Measurements from ENCODE around the gene TMEM179. TPM values are rescaled to one million over a fixed set of nuclear protein-coding genes. Genes with fewer than 3 reads are reported as not detected.

Gene TMEM179
- total RNA-seq, 4 donors from 2014 or later = 1.1 to 10.5 (median 1.4) TPM; not detected in 1

DNA sequence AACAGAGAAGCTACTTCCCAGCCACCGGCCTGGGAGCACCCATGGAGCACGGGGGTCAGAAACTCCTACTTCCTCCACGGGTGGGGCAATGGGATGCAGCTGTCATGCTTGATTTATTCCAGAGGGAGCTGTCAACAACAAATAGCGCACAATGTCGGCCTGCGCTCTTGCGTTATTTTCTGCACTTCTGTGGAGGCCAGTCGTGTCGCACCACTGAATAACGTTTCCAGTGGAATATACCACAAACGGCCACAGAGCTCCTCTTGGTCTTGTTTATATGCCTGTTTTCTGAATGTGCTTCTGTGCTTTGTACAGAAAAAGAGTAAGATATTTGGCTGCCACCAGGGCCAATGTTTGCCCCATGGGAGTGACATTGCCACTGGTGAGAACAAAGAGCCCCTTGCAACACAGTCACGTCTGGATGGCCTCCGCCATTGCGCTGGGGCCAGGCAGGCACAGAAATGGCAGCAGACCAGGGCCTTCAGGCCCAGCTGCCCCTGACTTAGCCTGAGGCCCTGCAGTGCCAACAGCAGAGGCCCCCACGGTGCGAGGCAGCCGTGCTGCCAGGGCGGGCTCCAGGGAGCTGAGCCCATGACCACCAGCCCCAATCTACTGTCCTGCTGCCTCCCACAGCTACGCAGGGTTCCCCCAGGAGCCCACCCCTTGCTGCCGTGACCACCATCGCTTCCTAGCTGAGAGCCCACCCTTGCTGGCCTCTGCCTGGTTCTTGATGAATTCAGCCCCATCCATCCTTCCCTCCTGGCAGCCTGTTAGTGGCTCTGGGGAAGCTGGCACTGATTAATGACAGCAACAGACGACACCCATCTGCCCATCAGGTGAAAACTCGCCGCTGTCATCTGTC is 28.9 kb upstream of the TMEM179 start:
- Histone ChIP-seq H3K4me3 (no peak overlapping the region), H3K27me3 (peaks cover 54% of the 10 kb centered on the region), H3K9me3 (peaks cover 0 to 7% of the 10 kb centered on the region in 2 donors), H3K4me1 (no peaks in the 10 kb centered on the region), H3K27ac (no peak overlapping the region), H3K36me3 (no peaks in the 10 kb centered on the region)
- intact Hi-C loops (cut with DNase I; ENCODE audit: low total_unique reads) = no loop called here
- DNase-seq = no peak
- in situ Hi-C loops (cut with MboI; ENCODE audit: low pct_ligation_motif_present in 1 of 4, low pct_unique_long_range_greater_than_20kb in 1 of 4, low sequenced_read_pairs in 3 of 4) = no loop called here
- 79% methylated on average over 23 of the region's 24 CpGs; no CpG with 5 or more reads in 1 of the 2 donors for WGBS, 2 donors (ENCODE audit: low coverage in 1 of 2)
- TF ChIP-seq POLR2AphosphoS5 (IDR thresholded peaks at IDR 0.05) (no peak), EP300 (IDR thresholded peaks at IDR 0.05; ENCODE audit: low read depth) (no peak), POLR2A (IDR thresholded peaks at IDR 0.05) (no peak)
- TF ChIP-seq, protein P1, sequence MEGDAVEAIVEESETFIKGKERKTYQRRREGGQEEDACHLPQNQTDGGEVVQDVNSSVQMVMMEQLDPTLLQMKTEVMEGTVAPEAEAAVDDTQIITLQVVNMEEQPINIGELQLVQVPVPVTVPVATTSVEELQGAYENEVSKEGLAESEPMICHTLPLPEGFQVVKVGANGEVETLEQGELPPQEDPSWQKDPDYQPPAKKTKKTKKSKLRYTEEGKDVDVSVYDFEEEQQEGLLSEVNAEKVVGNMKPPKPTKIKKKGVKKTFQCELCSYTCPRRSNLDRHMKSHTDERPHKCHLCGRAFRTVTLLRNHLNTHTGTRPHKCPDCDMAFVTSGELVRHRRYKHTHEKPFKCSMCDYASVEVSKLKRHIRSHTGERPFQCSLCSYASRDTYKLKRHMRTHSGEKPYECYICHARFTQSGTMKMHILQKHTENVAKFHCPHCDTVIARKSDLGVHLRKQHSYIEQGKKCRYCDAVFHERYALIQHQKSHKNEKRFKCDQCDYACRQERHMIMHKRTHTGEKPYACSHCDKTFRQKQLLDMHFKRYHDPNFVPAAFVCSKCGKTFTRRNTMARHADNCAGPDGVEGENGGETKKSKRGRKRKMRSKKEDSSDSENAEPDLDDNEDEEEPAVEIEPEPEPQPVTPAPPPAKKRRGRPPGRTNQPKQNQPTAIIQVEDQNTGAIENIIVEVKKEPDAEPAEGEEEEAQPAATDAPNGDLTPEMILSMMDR (IDR thresholded peaks at IDR 0.05) = no peak

DNA sequence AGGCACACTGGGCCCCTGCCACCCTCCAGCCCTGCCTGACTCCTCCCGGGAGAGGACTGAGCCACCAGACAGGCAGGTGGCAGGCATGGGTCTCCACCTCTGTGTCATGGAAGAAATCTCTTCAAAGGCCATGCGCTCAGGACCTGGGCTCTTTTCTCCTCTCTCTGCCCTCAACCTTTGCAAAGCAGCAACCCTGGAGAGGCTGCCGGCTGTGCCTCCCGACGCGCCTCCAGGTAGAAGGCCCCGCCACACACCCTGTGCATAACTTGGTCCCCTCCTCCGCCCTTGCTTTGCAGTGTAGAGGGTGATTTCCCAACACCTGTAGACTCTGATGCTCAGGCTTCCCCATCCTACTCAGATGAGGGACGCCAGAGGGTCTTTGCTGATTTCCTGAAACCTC is 28.2 kb upstream of the TMEM179 start:
- H3K4me3 ChIP-seq = no peak overlapping the region
- H3K4me1 ChIP-seq = no peaks in the 10 kb centered on the region
- 71% methylated on average over 9 of the region's 9 CpGs; no CpG with 5 or more reads in 1 of the 2 donors for WGBS, 2 donors (ENCODE audit: low coverage in 1 of 2)
- intact Hi-C loops (cut with DNase I; ENCODE audit: low total_unique reads) = no loop called here
- H3K9me3 ChIP-seq = peaks cover 0 to 7% of the 10 kb centered on the region in 2 donors
- no peak overlapping the region for H3K27ac ChIP-seq
- no peak for TF ChIP-seq EP300 (IDR thresholded peaks at IDR 0.05; ENCODE audit: low read depth)
- TF ChIP-seq, protein P1 (IDR thresholded peaks at IDR 0.05) = no peak
- TF ChIP-seq POLR2AphosphoS5 (IDR thresholded peaks at IDR 0.05) = no peak
- TF ChIP-seq POLR2A (IDR thresholded peaks at IDR 0.05) = no peak
- no peaks in the 10 kb centered on the region for H3K36me3 ChIP-seq
- no peak for DNase-seq
- in situ Hi-C loops (cut with MboI; ENCODE audit: low pct_ligation_motif_present in 1 of 4, low pct_unique_long_range_greater_than_20kb in 1 of 4, low sequenced_read_pairs in 3 of 4) = no loop called here
- H3K27me3 ChIP-seq = peaks cover 47% of the 10 kb centered on the region

DNA sequence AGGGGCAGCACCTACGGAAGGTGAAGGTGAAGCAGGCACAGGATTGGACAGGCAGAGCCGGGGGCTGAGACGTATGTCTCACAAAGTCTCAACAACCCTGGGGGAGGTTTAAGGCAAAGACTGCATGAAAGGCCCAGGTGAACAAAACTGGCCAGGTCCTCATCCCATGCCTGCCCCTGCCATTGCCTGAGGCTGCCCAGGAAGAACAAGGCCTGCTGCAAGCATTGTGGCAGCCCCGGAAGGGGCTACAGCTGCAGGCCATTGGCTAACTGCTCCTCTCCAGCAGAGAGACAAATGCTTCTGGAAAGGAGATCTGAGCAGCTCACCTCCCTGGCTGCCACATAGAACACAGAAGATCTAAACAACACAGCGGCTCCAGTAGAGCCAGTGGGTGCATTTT is 20.4 kb upstream of the TMEM179 start:
- intact Hi-C loops (cut with DNase I; ENCODE audit: low total_unique reads) (no loop called here), in situ Hi-C loops (cut with MboI; ENCODE audit: low pct_ligation_motif_present in 1 of 4, low pct_unique_long_range_greater_than_20kb in 1 of 4, low sequenced_read_pairs in 3 of 4) (no loop called here)
- Histone ChIP-seq H3K4me3 (no peak overlapping the region), H3K4me1 (no peaks in the 10 kb centered on the region), H3K27me3 (peaks cover 34% of the 10 kb centered on the region), H3K36me3 (no peaks in the 10 kb centered on the region), H3K9me3 (peaks cover 0 to 7% of the 10 kb centered on the region in 2 donors), H3K27ac (no peak overlapping the region)
- 66% methylated on average over 5 of the region's 5 CpGs; no CpG with 5 or more reads in 1 of the 2 donors for WGBS, 2 donors (ENCODE audit: low coverage in 1 of 2)
- no peak for TF ChIP-seq POLR2AphosphoS5 (IDR thresholded peaks at IDR 0.05)
- TF ChIP-seq, protein P1 (IDR thresholded peaks at IDR 0.05) = no peak
- no peak for TF ChIP-seq EP300 (IDR thresholded peaks at IDR 0.05; ENCODE audit: low read depth)
- no peak for TF ChIP-seq POLR2A (IDR thresholded peaks at IDR 0.05)
- DNase-seq = no peak

DNA sequence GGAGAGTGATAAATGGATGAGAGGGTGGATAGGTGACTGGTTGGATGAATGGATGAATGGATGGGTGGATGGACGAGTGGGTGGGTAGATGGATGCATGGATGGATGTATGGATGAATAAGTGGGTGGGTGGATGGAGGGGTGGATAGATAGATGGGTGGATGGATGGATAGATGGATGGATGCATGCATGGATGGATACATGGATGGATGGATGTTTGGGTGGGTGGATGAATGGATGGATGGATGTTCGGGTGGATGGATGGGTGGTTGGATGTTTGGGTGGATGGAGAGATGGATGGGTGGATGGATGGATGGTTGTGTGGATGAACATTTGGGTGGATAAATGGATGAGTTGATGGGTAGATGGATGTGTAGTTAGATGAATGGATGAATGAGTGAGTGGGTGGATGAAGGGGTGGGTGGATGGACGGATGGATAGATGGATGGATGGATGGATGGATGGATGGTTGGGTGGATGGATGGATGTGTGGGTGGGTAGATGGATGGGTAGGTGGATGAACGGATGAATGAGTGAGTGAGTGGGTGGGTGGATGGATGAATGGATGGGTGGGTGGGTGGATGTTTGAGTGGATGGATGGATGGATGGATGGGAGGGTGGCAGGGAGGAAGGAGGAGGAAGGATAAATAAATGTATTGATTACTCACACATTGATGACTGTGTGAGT is 9.7 kb upstream of the TMEM179 start:
- intact Hi-C loops (cut with DNase I; ENCODE audit: low total_unique reads) = no loop called here

More for the DNA sequence above, 9.7 kb upstream of the TMEM179 start:
- Histone ChIP-seq H3K36me3 (no peaks in the 10 kb centered on the region), H3K27ac (no peak overlapping the region), H3K27me3 (peaks cover 30% of the 10 kb centered on the region), H3K9me3 (no peaks in the 10 kb centered on the region), H3K4me1 (no peaks in the 10 kb centered on the region), H3K4me3 (no peak overlapping the region)
- in situ Hi-C loops (cut with MboI; ENCODE audit: low pct_ligation_motif_present in 1 of 4, low pct_unique_long_range_greater_than_20kb in 1 of 4, low sequenced_read_pairs in 3 of 4) = no loop called here
- DNase-seq = no peak
- TF ChIP-seq, protein P1 (IDR thresholded peaks at IDR 0.05) = no peak
- no peak for TF ChIP-seq POLR2AphosphoS5 (IDR thresholded peaks at IDR 0.05)
- no peak for TF ChIP-seq EP300 (IDR thresholded peaks at IDR 0.05; ENCODE audit: low read depth)
- TF ChIP-seq POLR2A (IDR thresholded peaks at IDR 0.05) = no peak
- WGBS, 2 donors (ENCODE audit: low coverage in 1 of 2) = 50 to 65% methylated on average over 4 of the region's 4 CpGs
